ENCODE measurements around the gene KCNMA1.
A peak's percentile ranks its signal among the peaks of the same experiment; 100 is the strongest.

Gene KCNMA1

GRCh38 chr10:77475522-77475921 is 162.1 kb downstream of the KCNMA1 start:
- Histone ChIP-seq H4K20me1 (no peaks in the 10 kb centered on the region), H3K9me3 (no peaks in the 10 kb centered on the region), H3K27ac (no peak overlapping the region), H3K4me3 (no peak overlapping the region), H3K9ac (no peak overlapping the region), H3K36me3 (no peaks in the 10 kb centered on the region), H3K4me1 (peaks cover 99% of the 10 kb centered on the region), H3K4me2 (peak overlapping the region; percentile 7; the same call in 1 of the 2 replicates), H3K27me3 (no peaks in the 10 kb centered on the region)
- TF ChIP-seq Cebpa-rat (IDR thresholded peaks at IDR 0.05), result no peak

GRCh38 chr10:77474939-77475338 is 162.7 kb downstream of the KCNMA1 start:
- no peak for TF ChIP-seq Cebpa-rat (IDR thresholded peaks at IDR 0.05)
- H3K36me3 ChIP-seq, result no peaks in the 10 kb centered on the region
- no peak overlapping the region for H3K9ac ChIP-seq
- H3K4me1 ChIP-seq, result peaks cover 99% of the 10 kb centered on the region
- no peaks in the 10 kb centered on the region for H3K9me3 ChIP-seq
- no peak overlapping the region for H3K27ac ChIP-seq
- no peaks in the 10 kb centered on the region for H4K20me1 ChIP-seq
- no peak overlapping the region for H3K4me3 ChIP-seq
- no peaks in the 10 kb centered on the region for H3K27me3 ChIP-seq
- H3K4me2 ChIP-seq, result peak overlapping the region; percentile 7; the same call in 1 of the 2 replicates

- TF ChIP-seq Cebpa-rat (IDR thresholded peaks at IDR 0.05), result no peak
Measured at GRCh38 chr10:77474386-77474785, 163.2 kb downstream of the KCNMA1 start.

GRCh38 chr10:77472146-77472545 is 165.5 kb downstream of the KCNMA1 start:
- Histone ChIP-seq H3K9ac (no peak overlapping the region), H3K27ac (no peak overlapping the region), H4K20me1 (no peaks in the 10 kb centered on the region), H3K9me3 (no peaks in the 10 kb centered on the region), H3K27me3 (no peaks in the 10 kb centered on the region), H3K36me3 (no peaks in the 10 kb centered on the region), H3K4me3 (no peak overlapping the region), H3K4me1 (peaks cover 81% of the 10 kb centered on the region), H3K4me2 (peak overlapping the region; percentile 93)
- TF ChIP-seq Cebpa-rat (IDR thresholded peaks at IDR 0.05), result no peak

More at GRCh38 chr10:77474386-77474785, 163.2 kb downstream of the KCNMA1 start:
- H3K27me3 ChIP-seq, result no peaks in the 10 kb centered on the region
- H3K4me3 ChIP-seq, result no peak overlapping the region
- H3K4me1 ChIP-seq, result peaks cover 99% of the 10 kb centered on the region
- H3K4me2 ChIP-seq, result peak overlapping the region; percentile 93; the same call in 1 of the 2 replicates
- no peak overlapping the region for H3K27ac ChIP-seq
- no peaks in the 10 kb centered on the region for H3K36me3 ChIP-seq
- H4K20me1 ChIP-seq, result no peaks in the 10 kb centered on the region
- H3K9ac ChIP-seq, result no peak overlapping the region
- no peaks in the 10 kb centered on the region for H3K9me3 ChIP-seq

- Histone ChIP-seq H3K9me3 (no peaks in the 10 kb centered on the region), H3K4me2 (peak overlapping the region; percentile 93), H3K27ac (peak overlapping the region; percentile 42; the same call in 1 of the 2 replicates), H3K36me3 (no peaks in the 10 kb centered on the region), H3K4me1 (peaks cover 75% of the 10 kb centered on the region), H3K4me3 (no peak overlapping the region), H4K20me1 (no peaks in the 10 kb centered on the region), H3K9ac (peak overlapping the region; percentile 22; the same call in 1 of the 2 replicates), H3K27me3 (no peaks in the 10 kb centered on the region)
- no peak for TF ChIP-seq Cebpa-rat (IDR thresholded peaks at IDR 0.05)
Measured at GRCh38 chr10:77471069-77471536, 166.5 kb downstream of the KCNMA1 start.

- no peaks in the 10 kb centered on the region for H3K27me3 ChIP-seq
- H3K36me3 ChIP-seq, result no peaks in the 10 kb centered on the region
- no peak overlapping the region for H3K4me2 ChIP-seq
- peaks cover 54% of the 10 kb centered on the region for H3K4me1 ChIP-seq
- no peaks in the 10 kb centered on the region for H4K20me1 ChIP-seq
- TF ChIP-seq Cebpa-rat (IDR thresholded peaks at IDR 0.05), result no peak
- H3K4me3 ChIP-seq, result no peak overlapping the region
- no peaks in the 10 kb centered on the region for H3K9me3 ChIP-seq
- no peak overlapping the region for H3K27ac ChIP-seq
- no peak overlapping the region for H3K9ac ChIP-seq
Measured at GRCh38 chr10:77467422-77467963, 170.1 kb downstream of the KCNMA1 start.

- no peaks in the 10 kb centered on the region for H3K36me3 ChIP-seq
- TF ChIP-seq Cebpa-rat (IDR thresholded peaks at IDR 0.05), result no peak
- H3K27ac ChIP-seq, result no peak overlapping the region
- H3K9ac ChIP-seq, result no peak overlapping the region
- H3K4me3 ChIP-seq, result no peak overlapping the region
- H4K20me1 ChIP-seq, result no peaks in the 10 kb centered on the region
- H3K4me2 ChIP-seq, result peak overlapping the region; percentile 38; the same call in 1 of the 2 replicates
- H3K9me3 ChIP-seq, result no peaks in the 10 kb centered on the region
- no peaks in the 10 kb centered on the region for H3K27me3 ChIP-seq
- peaks cover 57% of the 10 kb centered on the region for H3K4me1 ChIP-seq
Measured at GRCh38 chr10:77463967-77464745, 173.5 kb downstream of the KCNMA1 start.

GRCh38 chr10:77463499-77463898 is 174.1 kb downstream of the KCNMA1 start:
- H3K9ac ChIP-seq, result no peak overlapping the region
- H3K4me1 ChIP-seq, result peaks cover 60% of the 10 kb centered on the region
- no peaks in the 10 kb centered on the region for H4K20me1 ChIP-seq
- no peak for TF ChIP-seq Cebpa-rat (IDR thresholded peaks at IDR 0.05)
- no peaks in the 10 kb centered on the region for H3K27me3 ChIP-seq
- H3K27ac ChIP-seq, result no peak overlapping the region
- H3K4me2 ChIP-seq, result peak overlapping the region; percentile 38
- no peak overlapping the region for H3K4me3 ChIP-seq
- no peaks in the 10 kb centered on the region for H3K9me3 ChIP-seq
- no peaks in the 10 kb centered on the region for H3K36me3 ChIP-seq

- Histone ChIP-seq H3K9ac (no peak overlapping the region; the same call in 1 of the 2 replicates), H4K20me1 (no peaks in the 10 kb centered on the region), H3K4me1 (peaks cover 68% of the 10 kb centered on the region), H3K27ac (peak overlapping the region; percentile 18; the same call in 1 of the 2 replicates), H3K36me3 (no peaks in the 10 kb centered on the region), H3K4me2 (peak overlapping the region; percentile 57), H3K9me3 (no peaks in the 10 kb centered on the region), H3K27me3 (no peaks in the 10 kb centered on the region), H3K4me3 (no peak overlapping the region)
- no peak for TF ChIP-seq Cebpa-rat (IDR thresholded peaks at IDR 0.05)
Measured at GRCh38 chr10:77461636-77462296, 175.8 kb downstream of the KCNMA1 start.

GRCh38 chr10:77459905-77460304 is 177.7 kb downstream of the KCNMA1 start:
- no peaks in the 10 kb centered on the region for H3K27me3 ChIP-seq
- no peak for TF ChIP-seq Cebpa-rat (IDR thresholded peaks at IDR 0.05)
- H3K36me3 ChIP-seq, result no peaks in the 10 kb centered on the region
- H3K27ac ChIP-seq, result no peak overlapping the region
- H3K4me3 ChIP-seq, result no peak overlapping the region
- H3K4me2 ChIP-seq, result peak overlapping the region; percentile 40
- no peaks in the 10 kb centered on the region for H4K20me1 ChIP-seq
- no peak overlapping the region for H3K9ac ChIP-seq
- H3K4me1 ChIP-seq, result peaks cover 68% of the 10 kb centered on the region
- no peaks in the 10 kb centered on the region for H3K9me3 ChIP-seq
